HG02943 (cell line): ENCODE results near the gene OR4C3.
"Not testable (repeated sequence)": the region's sequence is repeated elsewhere in the genome, so short reads cannot be mapped to it uniquely, and the experiment has no call there.

ENCODE experiments used
- ATAC-seq: cut with Tn5 transposase; IDR thresholded peaks from one replicate; pipeline ENCODE4 v1.9.1; 2021; ENCODE audit warnings: mild to moderate bottlenecking, low read depth, moderate library complexity; ENCODE audit not compliant: unreplicated experiment

OR4C3 gene

DNA sequence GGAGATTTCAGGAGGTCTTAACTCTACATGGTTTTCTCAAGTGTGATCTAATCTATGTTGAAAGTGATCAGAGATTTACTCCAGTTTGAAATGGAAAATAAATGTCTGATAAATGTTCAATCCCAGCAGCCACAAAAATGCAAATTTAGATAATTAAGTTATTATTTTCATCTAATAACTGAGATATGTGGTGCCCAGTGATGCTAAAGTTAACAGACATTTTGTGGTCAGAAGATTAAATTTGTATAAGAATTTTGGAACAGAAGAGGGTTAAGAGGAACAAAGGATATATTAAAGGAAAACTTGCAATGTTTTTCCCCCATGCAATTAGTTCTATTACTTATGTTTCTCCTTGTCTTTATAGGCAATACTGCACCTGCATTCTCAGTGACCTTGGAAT, at the start of gene OR4C3:
Gene OR4C3 (plus strand): TSS at position 301 of the 400 bp plus-strand sequence. CDS start 102 bp downstream, outside the sequence.
- ATAC-seq: not testable (repeated sequence)

DNA sequence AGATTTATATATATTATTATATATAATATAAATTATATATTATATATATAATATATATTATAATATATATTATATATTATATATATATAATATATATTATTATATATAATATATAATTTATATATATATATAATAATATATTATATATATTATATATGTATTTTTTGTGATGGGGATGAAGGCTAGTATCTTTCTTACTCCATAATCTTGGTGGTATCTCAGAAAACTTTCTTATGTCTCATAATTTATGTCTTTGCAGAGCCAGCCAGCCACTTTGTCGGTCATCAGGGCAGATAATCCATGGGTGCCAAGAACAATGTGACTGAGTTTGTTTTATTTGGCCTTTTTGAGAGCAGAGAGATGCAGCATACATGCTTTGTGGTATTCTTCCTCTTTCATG, 18.8 kb upstream of the OR4C3 start, which contains the start of gene OR4S1:
Gene OR4S1 (plus strand): TSS at position 301 of the 400 bp plus-strand sequence. CDS start 0 bp downstream, at position 301.
- ATAC-seq: no peak

DNA sequence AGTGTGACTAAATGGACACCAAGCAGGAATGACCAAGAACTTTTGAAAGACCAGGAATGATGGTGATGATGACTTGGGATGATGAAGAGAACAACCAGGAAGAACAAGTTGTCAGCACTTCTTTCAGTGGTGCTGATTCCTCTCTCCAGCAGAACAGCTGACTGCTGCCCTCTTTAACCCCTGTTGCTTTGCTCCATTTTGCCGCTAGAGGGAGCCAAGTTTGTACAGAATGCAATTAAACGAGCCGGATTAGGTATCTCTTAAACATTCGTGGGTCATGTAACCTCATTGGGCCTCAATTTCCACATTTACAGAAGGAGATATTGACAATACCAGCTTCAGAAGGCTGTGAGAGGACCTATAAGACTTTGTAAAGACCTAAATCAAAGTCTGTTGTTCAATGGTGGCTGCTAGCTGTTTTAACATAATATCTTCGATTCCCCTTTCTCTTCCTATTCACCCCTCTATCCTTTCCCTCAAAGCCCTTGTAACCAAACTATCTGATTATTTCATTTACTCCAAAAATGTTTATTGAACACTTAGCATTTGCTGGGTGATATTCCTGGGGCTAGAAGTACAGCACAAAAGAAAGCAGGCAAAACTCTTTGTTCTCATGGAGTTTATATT, 16.8 kb upstream of the OR4C3 start:
- ATAC-seq: peak; percentile 94

DNA sequence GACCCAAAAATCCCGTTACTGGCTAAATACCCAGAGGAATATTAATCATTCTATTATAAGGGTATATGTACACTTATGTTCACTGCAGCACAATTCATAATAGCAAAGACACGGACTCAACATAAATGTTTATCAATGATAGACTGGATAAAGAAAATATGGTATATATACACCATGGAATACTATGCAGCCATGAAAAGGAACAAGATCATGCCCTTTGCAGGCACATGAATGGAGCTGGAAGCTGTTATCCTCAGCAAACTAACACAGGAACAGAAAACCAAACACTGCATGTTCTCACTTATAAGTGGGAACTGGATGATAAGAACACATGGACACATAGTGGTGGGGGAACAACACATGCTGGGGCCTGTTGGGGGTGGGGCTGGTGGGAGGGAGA, 11.1 kb upstream of the OR4C3 start:
- not testable (repeated sequence) for ATAC-seq

DNA sequence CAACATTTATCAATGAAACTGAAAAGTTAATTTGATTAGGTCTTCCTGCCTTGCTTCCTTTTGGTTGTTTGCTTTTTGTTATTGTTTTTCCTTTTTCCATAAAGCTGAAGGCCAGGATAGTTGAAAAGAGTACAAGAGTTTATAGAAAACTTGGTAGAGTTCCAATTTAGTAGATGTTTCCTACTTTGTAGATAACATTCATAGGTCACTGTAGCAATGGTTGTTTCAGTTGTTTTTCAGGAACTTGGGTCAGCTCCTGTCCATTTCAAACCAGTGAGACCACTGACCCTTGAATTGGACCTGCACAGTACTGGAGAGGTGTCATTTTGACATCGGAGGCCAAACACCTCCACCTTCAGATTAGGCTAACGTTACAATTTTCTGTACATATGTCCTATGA, 4.9 kb upstream of the OR4C3 start:
- not testable (repeated sequence) for ATAC-seq

DNA sequence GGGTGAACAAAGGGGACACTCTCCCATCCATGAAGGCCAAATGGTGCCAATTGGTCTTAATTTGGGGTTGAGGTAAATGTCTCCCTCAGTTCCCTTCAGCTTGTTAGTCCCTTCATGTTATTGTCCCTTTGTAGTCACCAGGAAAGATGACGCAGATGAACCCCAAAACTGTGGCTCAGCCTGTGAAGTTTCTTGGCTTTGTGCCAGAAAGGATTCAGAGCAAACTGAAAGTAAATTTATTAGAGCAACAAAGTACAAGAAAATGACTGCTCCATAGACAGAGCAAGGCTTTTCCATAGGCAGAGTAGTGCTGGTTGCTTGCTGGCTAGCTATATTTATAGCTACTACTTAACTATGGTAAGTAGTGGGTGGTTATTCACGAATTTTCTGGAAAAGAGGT, 16.7 kb downstream of the OR4C3 start:
- ATAC-seq: no peak

DNA sequence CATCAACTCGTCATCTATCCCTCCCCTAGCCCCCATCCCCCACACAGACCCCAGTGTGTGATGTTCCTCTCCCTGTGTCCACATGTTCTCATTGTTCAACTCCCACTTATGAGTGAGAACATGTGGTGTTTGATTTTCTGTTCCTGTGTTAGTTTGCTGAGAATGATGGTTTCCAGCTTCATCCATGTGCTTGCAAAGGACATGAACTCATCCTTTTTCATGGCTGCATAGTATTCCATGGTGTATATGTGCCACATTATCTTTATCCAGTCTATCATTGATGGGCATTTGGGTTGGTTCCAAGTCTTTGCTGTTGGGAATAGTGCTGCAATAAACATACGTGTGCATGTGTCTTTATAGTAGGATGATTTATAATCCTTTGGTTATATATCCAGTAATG, 17.8 kb downstream of the OR4C3 start:
- ATAC-seq: not testable (repeated sequence)

DNA sequence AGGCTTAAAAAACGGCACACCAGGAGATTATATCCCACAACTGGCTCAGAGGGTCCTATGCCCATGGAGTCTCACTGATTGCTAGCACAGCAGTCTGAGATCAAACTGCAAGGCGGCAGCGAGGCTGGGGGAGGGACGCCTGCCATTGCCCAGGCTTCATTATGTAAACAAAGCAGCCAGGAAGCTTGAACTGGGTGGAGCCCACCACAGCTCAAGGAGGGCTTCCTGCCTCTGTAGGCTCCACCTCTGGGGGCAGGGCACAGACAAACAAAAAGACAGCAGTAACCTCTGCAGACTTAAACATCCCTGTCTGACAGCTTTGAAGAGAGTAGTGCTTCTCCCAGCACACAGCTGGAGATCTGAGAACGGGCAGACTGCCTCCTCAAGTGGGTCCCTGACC, 21.6 kb downstream of the OR4C3 start:
- not testable (repeated sequence) for ATAC-seq

DNA sequence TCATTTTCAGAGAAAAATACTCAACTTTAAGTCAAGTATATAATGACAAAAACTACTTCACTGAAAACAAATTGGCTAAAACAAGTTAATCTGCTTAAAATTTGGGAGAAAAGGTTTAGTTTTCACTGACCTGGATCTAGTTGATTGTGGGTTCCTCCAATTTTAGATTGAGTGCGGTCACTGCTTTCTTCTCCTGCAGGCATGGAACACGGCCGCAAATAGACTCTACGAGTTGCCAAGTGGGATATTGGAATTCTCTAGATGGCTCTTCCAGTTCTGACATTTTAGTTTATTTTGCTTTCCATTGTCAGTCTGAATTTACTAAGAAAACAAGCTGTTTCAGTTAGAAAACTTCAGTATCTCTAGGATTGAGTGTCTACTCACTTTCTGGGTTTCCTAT, 29.3 kb downstream of the OR4C3 start:
- ATAC-seq: no peak

DNA sequence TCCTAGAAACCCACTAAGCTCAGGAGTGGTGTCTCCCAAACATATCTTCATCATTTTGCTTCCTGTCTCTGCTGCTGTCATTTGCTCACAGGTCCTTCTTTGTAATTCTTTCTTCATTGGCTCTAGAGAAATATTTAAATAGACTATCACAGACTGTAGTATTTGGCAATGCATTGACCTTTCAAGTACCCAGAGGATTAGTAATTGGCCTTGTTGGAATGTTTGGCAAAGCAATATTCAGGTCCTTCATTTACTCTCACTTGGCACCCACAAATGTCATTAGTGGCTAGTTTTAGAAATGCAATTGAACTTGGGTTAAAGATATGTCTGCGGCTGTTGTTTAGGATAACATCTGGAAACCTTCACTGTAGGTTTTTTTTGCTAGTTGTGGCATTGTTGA, 30.0 kb downstream of the OR4C3 start:
- ATAC-seq: no peak

DNA sequence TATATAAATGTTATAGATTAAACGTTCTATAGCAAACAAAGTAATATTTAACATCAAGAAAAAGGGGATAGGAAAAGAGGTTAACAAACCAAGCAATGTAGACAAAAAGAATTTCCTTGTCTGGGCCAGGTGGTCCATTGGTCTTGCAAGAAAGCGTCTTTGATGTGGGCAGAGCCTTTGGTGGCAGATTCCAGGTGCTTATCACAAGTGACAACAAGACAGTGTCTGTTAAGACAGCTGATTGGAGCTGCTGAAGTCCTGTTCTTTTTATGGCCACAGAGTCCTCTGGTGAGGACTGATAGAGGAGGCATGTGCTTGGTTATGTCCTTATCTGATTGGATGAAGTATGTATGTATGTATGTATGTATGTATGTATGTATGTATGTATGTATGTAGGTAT, 36.6 kb downstream of the OR4C3 start:
- not testable (repeated sequence) for ATAC-seq

DNA sequence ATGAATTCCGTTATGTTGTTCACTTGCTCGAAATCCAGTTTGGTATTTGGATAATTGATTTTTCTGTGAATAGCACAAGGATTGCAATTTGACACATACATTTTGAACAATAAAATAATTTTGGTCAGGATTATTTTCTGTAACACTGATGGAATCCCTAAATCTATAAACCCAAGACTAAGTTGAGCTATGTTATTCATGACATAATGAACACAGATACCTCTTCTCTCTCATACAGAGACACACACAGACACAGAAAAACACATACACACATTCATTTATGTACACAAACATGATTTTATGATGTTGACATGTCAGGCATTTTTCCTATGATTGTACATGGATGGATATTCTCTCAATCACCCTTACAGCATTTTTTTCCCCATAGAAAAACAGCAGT, 41.6 kb downstream of the OR4C3 start, which contains the start of gene OR4C5:
Gene OR4C5 (minus strand): TSS at position 101 of the 400 bp plus-strand sequence. CDS start 0 bp downstream, at position 101.
- ATAC-seq: no peak
